22Rv1 (cell line): ENCODE measurements around the gene CCNB2.
"Not testable (repeated sequence)": the region's sequence is repeated elsewhere in the genome, so short reads cannot be mapped to it uniquely, and the experiment has no call there.

Experiments used
- H3K27ac ChIP-seq: fragments of 450-650 bp; 2 replicates; pipeline ENCODE4 v1.5.1; 2017
- CTCF ChIP-seq: fragments of 450-650 bp; IDR thresholded peaks from 2 replicates; pipeline ENCODE4 v1.5.1; 2017; ENCODE audit warnings: mild to moderate bottlenecking
- ZFX ChIP-seq: fragments of 450-650 bp; IDR thresholded peaks from 2 replicates; pipeline ENCODE4 v1.6.1; 2017; ENCODE audit warnings: antibody characterized with exemption, borderline replicate concordance

Gene CCNB2

DNA sequence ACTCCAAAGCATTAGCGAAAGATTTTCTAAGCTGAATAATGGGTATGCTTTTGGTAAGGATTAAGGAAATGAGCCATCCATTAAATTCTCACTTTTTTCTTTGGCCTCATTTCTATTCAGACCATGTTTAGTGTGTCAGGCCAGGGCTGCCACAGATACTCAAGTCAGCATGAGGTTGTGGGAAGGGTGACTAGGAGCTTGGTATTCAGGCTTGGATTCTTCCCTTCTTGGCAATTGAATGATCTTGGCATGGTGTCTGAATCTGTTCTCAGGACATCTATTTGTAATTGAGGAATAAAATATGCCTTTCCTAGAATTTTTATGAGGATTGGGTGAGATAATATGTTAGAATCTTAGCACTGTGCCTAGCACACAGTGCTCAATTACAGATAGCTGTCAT, 11.2 kb downstream of the CCNB2 start:
- no peak overlapping the region for H3K27ac ChIP-seq
- TF ChIP-seq ZFX (no peak), CTCF (no peak)

GRCh38 chr15:59116771-59117170, 11.8 kb downstream of the CCNB2 start:
- TF ChIP-seq CTCF = no peak
- TF ChIP-seq ZFX = no peak

DNA sequence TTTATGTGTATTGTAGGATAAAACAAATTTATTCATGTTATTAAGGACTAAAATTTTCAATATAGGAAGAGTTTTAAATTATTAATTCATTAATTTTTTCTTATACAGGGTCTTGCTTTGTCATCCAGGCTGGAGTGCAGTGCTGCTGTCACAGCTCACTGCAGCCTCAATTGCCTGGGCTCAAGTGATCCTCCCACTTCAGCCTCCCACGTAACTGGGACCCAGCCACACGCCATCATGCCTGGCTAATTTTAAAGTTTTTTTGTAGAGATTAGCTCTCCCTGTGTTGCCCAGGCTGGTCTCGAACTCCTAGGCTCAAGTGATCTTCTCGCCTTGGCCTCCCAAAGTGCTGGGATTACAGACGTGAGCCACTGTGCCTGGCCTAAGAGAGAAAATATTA, 14.7 kb downstream of the CCNB2 start:
- H3K27ac ChIP-seq = no peak overlapping the region
- no peak for TF ChIP-seq ZFX
- TF ChIP-seq CTCF = no peak

More at GRCh38 chr15:59116771-59117170, 11.8 kb downstream of the CCNB2 start:
- no peak overlapping the region for H3K27ac ChIP-seq

GRCh38 chr15:59120937-59121336, 16.0 kb downstream of the CCNB2 start:
- TF ChIP-seq ZFX (no peak), CTCF (no peak)
- H3K27ac ChIP-seq = no peak overlapping the region

DNA sequence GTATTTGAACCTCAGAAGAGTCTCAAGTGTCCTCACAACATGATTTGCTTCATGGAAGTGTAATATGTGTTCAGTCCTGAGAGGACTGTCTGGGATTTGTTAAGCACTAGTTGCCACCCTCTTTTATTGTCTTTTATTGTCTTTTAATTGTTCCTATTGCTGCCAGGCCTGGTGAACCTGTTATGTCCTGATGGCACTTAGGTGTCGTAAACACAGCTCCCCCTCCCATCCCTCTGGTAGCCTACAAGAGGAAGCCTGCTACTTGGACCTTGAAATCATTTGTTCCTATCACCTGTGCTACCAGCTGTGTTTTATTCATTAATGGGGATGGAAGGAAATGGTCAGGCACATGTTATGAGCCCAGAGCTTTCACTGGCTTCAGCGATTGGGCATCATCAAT, 19.3 kb downstream of the CCNB2 start:
- TF ChIP-seq CTCF (no peak), ZFX (no peak)

GRCh38 chr15:59125683-59126082, 20.7 kb downstream of the CCNB2 start:
- H3K27ac ChIP-seq = not testable (repeated sequence)

More for the DNA sequence above, 19.3 kb downstream of the CCNB2 start:
- H3K27ac ChIP-seq = no peak overlapping the region

- not testable (repeated sequence) for H3K27ac ChIP-seq
These were observed 22.3 kb downstream of the CCNB2 start for GRCh38 chr15:59127255-59127654.

DNA sequence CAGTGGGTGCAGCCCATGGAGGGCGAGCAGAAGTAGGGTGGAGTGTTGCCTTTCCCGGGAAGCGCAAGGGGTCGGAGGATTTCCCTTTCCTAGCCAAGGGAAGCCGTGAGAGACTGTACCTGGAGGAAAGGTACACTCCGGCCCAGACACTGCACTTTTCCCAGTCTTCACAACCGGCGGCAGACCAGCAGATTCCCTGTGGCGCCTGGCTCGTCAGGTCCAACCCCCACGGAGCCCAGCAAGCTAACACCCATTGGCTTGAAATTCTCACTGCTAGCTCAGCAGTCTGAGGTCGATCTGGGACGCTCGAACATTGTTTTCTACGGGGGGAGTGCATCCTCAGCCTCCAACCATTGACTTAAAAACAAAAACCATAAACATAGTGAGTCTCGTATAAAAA, 26.5 kb downstream of the CCNB2 start:
- H3K27ac ChIP-seq = no peak overlapping the region
- no peak for TF ChIP-seq ZFX
- TF ChIP-seq CTCF = no peak

GRCh38 chr15:59131969-59132562, 27.1 kb downstream of the CCNB2 start:
- TF ChIP-seq CTCF = no peak
- TF ChIP-seq ZFX = no peak
- H3K27ac ChIP-seq = no peak overlapping the region
